ENCODE measurements around the gene UHMK1.

DNA sequence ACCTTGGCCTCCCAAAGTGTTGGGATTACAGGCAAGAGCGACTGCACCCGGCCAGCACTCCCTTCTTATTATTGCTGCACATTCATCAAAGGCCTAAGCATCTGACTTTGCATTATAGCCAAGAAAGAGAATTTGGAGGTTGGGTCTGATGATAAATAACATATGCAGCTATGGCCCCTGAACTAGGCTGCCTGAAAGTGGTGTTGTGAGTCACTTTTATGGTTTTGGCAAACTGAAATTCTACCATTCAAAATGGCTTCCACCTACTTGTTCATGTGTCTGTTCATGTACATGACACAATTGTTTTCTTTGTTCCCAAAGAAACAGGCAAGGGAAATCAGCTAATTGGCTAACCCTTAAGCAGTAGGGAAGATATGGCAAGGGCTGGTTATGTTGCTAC lies 38.9 kb downstream of the UHMK1 start:
- no peak for TF ChIP-seq POLR2A (IDR thresholded peaks at IDR 0.05)
- TF ChIP-seq, protein P1, sequence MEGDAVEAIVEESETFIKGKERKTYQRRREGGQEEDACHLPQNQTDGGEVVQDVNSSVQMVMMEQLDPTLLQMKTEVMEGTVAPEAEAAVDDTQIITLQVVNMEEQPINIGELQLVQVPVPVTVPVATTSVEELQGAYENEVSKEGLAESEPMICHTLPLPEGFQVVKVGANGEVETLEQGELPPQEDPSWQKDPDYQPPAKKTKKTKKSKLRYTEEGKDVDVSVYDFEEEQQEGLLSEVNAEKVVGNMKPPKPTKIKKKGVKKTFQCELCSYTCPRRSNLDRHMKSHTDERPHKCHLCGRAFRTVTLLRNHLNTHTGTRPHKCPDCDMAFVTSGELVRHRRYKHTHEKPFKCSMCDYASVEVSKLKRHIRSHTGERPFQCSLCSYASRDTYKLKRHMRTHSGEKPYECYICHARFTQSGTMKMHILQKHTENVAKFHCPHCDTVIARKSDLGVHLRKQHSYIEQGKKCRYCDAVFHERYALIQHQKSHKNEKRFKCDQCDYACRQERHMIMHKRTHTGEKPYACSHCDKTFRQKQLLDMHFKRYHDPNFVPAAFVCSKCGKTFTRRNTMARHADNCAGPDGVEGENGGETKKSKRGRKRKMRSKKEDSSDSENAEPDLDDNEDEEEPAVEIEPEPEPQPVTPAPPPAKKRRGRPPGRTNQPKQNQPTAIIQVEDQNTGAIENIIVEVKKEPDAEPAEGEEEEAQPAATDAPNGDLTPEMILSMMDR (IDR thresholded peaks at IDR 0.05), result no peak
- TF ChIP-seq POLR2AphosphoS5 (IDR thresholded peaks at IDR 0.05), result no peak

Measured in upper lobe of left lung (tissue), 4 donors.